Measurements from ENCODE around the gene L3MBTL2. TPM values are rescaled to one million over a fixed set of nuclear protein-coding genes. Genes with fewer than 3 reads are reported as not detected.

L3MBTL2 gene
- total RNA-seq, 1 experiment from 2014 or later: 33.6 TPM

DNA sequence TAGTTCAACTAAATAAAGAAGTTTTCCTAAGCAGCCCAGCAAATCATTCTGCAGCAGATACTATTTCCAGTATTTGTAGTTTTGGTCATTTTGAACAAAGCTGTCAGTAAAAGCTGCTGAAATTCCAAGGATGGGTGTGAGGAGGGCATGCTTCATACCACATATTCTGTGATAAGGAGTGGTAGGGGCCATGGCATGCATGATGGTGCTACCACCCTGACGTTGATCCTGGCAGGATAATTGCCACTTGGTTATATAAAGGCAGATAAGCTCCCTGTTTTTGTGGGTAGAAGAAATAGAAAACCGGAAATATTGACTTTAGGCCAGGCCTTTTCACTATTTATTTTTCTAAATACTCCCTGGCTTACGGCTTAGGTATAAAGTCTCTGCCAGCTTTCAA, 33.1 kb upstream of the L3MBTL2 start:
- no peak overlapping the region for H3K4me2 ChIP-seq (ENCODE audit: insufficient read depth, insufficient read length, low read length)
- H3K27ac ChIP-seq (ENCODE audit: insufficient read length, low read depth, low read length): no peak overlapping the region
- H2BK15ac ChIP-seq (ENCODE audit: low read depth, low read length): no peak overlapping the region
- no peak overlapping the region for H4K8ac ChIP-seq (replicated peaks; ENCODE audit: insufficient read length, low read depth, low read length)
- Mint-ChIP-seq H3K27me3 (ENCODE audit: low read depth) (no peaks in the 10 kb centered on the region), H3K36me3 (ENCODE audit: insufficient read depth in 1 of 3, low read depth in 3 of 3) (peaks cover 57 to 88% (median 84%) of the 10 kb centered on the region in 3 experiments; a peak in 6 of 7 replicates), H3K4me3 (no peak overlapping the region), H3K4me1 (0 out of 4 replicates have a peak, but pooled peaks cover 0 to 2% of the 10 kb centered on the region in 2 experiments), H3K27ac (no peak overlapping the region), H3K9me3 (no peaks in the 10 kb centered on the region)
- H3K27me3 ChIP-seq (ENCODE audit: insufficient read depth, low read length): no peaks in the 10 kb centered on the region
- no peaks in the 10 kb centered on the region for H4K20me1 ChIP-seq (ENCODE audit: control insufficient read depth, insufficient read depth, insufficient read length)
- no peaks in the 10 kb centered on the region for H3K9me3 ChIP-seq (ENCODE audit: control insufficient read depth, low read depth, low read length)
- H2AK5ac ChIP-seq (ENCODE audit: insufficient read length, low read length): no peak overlapping the region
- no peak overlapping the region for H2BK120ac ChIP-seq (ENCODE audit: low read depth, low read length, poor library complexity, severe bottlenecking)
- H2BK5ac ChIP-seq (ENCODE audit: insufficient read length, low read length): no peak overlapping the region
- TF ChIP-seq, protein P1, sequence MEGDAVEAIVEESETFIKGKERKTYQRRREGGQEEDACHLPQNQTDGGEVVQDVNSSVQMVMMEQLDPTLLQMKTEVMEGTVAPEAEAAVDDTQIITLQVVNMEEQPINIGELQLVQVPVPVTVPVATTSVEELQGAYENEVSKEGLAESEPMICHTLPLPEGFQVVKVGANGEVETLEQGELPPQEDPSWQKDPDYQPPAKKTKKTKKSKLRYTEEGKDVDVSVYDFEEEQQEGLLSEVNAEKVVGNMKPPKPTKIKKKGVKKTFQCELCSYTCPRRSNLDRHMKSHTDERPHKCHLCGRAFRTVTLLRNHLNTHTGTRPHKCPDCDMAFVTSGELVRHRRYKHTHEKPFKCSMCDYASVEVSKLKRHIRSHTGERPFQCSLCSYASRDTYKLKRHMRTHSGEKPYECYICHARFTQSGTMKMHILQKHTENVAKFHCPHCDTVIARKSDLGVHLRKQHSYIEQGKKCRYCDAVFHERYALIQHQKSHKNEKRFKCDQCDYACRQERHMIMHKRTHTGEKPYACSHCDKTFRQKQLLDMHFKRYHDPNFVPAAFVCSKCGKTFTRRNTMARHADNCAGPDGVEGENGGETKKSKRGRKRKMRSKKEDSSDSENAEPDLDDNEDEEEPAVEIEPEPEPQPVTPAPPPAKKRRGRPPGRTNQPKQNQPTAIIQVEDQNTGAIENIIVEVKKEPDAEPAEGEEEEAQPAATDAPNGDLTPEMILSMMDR (conservative IDR thresholded peaks at IDR 0.05): no peak
- peak overlapping the region; percentile 33 for H3K9ac ChIP-seq (ENCODE audit: extremely low read depth, insufficient read length, low read length)
- no peak overlapping the region for H3K56ac ChIP-seq (ENCODE audit: insufficient read length, low read depth, low read length)
- H3K79me2 ChIP-seq (ENCODE audit: insufficient read depth, low read length): no peaks in the 10 kb centered on the region
- no peak overlapping the region for H4K5ac ChIP-seq (ENCODE audit: insufficient read length, low read depth, low read length)
- no peak overlapping the region for H3K14ac ChIP-seq (ENCODE audit: insufficient read depth, low read length)
- no peak overlapping the region for H2BK12ac ChIP-seq (ENCODE audit: insufficient read length, low read depth, low read length)
- no peak overlapping the region for H3K23ac ChIP-seq (ENCODE audit: insufficient read length, low read depth, low read length)
- no peaks in the 10 kb centered on the region for H3K23me2 ChIP-seq (ENCODE audit: insufficient read length, low read depth, low read length, poor library complexity, severe bottlenecking)
- no CpG with 5 or more reads among the region's 3 CpGs for WGBS (ENCODE audit: extremely low coverage, insufficient read length, low lambda C conversion rate)
- no peak overlapping the region for H2AFZ ChIP-seq (ENCODE audit: low read length)
- no peak overlapping the region for H3K18ac ChIP-seq (ENCODE audit: insufficient read length, low read depth, low read length)
- no peak overlapping the region for H2BK20ac ChIP-seq (ENCODE audit: low read depth, low read length, poor library complexity, severe bottlenecking)
- H3K4ac ChIP-seq (ENCODE audit: low read depth, low read length): no peak overlapping the region
- DNase-seq: no peak
- no peaks in the 10 kb centered on the region for H3K79me1 ChIP-seq (ENCODE audit: insufficient read depth, low read depth, low read length, poor library complexity, severe bottlenecking)
- no peaks in the 10 kb centered on the region for H3K4me1 ChIP-seq (ENCODE audit: insufficient read depth, low read length)
- no peak overlapping the region for H4K91ac ChIP-seq (ENCODE audit: insufficient read length, low read depth, low read length)
- H3T11ph ChIP-seq (ENCODE audit: low read length): no peak overlapping the region
